Right ventricle myocardium superior (tissue), 1 donor: ENCODE results near the gene ANKS1A. TPM values are rescaled to one million over a fixed set of nuclear protein-coding genes. Genes with fewer than 3 reads are reported as not detected.

ENCODE experiments used
- ATAC-seq: fragments of 200-7000 bp; cut with Tn5 transposase; one replicate; pipeline ENCODE4 v1.9.1; 2020; ENCODE audit warnings: mild to moderate bottlenecking; ENCODE audit not compliant: poor library complexity
- DNase-seq: peaks from one replicate; pipeline ENCODE4 v3.0.0-alpha.2; 2020
- intact Hi-C: fragments of 100-400 bp; cut with DNase I; formaldehyde crosslinking; loops from one replicate; pipeline ENCODE4 v1.11.2; 2022
- total RNA-seq: library from RNA; stranded (reverse); fragmentation: NEBNext Ultra II Directional; extraction: Animal tissue kit (Norgen Biotek cat#: 25700); gene quantifications from one replicate; pipeline ENCODE4 v1.2.1, GENCODE V29; 2021
- donor health status: DM: no; HTN: yes; CAD: no; lungs with severe emphysema.

Gene ANKS1A
- total RNA-seq, 1 donor from 2014 or later, result 25.0 TPM

DNA sequence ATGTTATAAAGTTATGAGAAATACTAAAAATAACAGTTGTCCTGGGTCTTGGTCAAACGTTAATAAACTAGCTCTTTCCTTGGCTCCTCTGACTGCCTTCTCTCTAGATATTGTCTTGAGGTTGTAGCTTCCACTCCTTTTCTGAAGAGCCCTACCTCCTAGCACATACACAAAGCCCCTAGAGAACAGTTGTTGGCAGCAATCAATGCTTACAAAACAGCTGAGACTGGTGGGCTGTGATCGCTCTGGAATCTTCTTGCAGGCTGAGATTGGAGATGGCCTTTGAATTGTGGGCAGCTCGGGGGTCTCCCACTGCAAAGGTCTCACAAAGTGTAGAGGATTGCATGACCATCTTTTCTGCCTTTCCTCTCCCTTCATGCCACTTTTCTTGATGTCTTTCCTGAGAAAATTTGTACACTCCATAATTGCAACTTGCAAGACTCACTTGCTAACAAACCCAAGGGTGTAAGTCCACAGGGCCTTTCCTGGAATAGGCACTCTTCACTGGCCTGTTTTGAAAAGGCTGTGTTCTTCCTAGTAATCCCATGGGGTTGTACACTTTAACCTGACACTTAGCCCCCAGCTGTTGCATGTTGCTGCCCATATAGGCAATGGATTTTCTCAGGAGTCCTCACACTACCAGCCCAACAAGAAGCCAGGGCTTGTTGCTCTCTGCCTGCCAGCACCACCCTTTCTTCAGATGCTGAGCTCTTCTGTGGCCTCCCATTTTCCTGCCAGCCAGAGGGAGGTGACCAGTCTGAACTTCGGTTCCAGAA lies 152.2 kb downstream of the ANKS1A start:
- intact Hi-C loops, result no loop called here
- ATAC-seq, result no peak
- no peak for DNase-seq

DNA sequence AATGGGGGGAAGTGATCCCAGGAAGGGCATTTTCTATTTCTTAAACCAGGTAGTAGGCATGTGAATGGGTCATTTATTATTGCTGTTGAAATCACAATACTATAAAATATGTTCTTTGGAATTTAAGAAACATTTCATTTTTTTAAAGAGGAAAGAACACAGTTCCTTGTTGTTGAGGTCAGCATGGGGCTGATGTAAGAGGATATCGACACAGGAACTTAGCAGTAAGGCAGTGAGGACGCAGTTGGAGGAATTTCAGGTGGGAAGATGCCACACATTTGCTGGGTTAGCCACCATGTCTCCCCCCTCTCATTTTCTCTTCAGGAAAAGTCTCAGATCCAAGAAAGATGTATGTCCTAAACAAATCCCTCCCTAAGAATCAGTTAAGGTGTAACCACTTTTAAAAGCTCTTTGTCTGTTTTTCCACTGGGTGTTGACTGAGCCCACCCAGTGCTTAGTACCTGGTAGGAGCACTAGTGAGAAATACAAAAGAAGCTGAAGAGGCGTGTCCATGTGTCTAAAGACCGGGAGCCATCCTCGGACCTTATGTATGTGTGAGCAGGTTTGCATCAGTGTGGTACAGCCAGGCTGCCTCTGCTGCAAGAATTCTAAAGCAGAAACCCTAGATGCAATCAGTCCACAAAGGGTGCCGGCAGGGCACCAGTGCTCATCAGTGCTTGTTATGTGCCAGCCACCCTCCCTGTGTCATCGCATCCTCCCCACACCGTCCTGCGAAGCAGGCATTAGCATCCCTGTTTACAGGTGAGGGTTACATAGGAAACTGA lies 153.2 kb downstream of the ANKS1A start:
- intact Hi-C loops, result no loop called here
- no peak for ATAC-seq

DNA sequence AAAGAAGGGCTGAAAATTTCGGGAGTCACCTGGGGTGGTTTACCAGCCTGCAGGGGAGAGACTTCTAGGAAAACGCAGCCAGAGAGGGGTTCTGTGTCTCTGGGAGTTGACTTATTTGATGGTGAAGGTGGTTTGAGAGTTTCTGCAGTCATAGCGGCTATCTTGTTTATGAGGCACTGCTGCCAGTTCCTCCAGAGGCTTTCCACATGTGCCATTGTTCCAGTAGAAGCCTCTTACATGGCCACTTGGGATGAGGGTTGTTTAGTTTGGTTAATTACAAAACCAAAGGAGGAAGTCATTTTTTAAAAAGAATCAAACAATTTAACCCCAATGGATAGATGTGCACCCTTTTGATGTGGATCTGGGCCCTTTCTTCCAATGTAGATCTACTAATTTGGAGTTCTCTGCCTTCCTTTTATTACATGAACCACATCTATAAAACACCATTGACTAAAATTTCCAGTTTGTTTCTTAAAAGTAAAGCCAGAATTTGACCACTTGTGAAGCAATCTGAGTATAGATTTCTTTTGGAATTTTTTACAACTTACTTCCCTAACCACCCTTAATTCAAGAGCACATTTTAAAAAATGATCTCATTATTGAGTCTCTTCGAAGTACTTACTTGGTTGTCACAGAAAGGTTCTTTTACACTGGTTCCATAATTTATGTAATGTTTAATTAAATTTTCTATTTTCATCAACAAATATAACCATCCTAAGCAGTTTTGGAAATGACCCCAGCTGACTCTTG lies 154.5 kb downstream of the ANKS1A start:
- DNase-seq (no peak), ATAC-seq (no peak)
- intact Hi-C loops, result no loop called here

More for the DNA sequence above, 153.2 kb downstream of the ANKS1A start:
- no peak for DNase-seq

DNA sequence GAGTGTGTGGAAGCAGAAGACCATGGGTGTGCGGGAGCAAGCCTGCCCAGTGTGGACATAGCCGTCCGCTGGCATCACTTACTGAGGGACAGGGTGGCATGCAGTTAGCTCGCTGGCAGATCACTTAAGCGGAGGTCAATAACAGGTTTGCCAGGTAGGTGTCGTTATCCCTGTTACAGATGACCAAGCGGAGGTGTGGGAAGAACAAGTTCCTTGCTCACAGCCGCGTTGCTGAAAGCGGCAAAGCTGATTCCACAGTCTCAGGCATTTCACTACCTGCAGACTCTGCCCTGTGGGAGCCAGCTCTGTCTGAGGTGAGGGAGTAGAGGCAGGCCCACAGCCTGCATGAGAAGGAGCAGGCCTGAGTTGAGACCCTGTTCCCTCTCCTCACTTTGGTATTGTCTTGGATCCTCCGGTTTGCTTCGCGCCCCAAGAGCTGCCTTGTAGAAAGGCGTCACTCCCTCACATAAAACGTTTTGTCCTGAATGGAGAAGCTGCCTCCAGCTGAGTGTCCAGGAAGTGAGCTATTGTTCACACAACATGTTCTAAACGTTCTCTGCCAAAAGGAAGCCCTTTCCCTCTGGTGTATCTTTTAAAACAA lies 155.2 kb downstream of the ANKS1A start:
- intact Hi-C loops, result no loop called here
- ATAC-seq (peak; percentile 45), DNase-seq (no peak)

DNA sequence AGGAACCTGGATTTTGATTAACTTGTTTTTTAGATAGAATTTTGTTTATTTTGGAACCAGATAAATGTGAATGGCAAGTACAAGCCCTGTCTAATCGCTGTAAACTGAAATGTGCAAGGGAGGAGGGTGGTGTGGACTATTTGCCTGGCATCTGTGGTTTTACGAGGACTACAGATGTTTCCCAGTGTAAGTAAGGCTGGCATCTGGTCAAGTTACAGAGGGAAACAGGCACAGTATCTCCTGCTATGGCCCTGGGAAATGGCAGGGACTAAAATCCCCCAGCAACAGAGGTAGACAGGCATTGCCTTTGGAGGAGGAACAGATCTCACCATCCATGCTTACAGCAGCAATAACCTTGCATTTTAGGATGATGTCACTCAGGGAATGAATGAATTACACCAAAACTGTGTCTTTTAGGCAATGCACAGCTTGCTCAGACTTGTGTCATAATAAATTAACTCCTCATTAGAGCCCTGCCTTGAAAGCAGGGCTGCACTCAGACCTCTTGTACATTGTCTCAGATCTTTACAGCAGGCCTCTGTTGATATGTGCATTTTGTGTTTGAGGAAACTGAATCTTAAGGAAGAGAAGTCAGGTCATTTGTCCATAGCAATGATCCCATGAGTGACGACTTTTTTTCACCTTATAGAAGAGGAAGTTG lies 155.8 kb downstream of the ANKS1A start:
- ATAC-seq (no peak), DNase-seq (no peak)
- intact Hi-C loops, result no loop called here

DNA sequence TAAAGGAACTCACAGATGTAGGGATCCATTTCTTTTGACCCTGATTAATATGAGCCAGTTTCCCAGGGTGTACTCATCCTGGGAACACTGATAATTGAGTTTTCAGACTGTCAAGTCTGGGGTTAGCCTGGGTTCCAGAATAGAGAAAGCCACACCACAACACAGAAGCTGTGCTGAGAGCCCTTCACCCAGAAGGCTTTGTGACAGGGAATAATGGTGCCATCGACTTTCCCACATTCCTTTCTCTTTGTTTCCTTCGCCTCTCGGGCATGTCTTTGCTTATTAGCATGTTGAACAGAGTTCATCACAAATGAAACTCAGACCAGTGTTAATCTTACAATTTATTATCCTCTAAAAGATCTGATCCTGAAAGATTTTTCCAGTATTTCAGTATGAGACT lies 157.0 kb downstream of the ANKS1A start:
- DNase-seq, result no peak
- intact Hi-C loops, result no loop called here
- no peak for ATAC-seq

DNA sequence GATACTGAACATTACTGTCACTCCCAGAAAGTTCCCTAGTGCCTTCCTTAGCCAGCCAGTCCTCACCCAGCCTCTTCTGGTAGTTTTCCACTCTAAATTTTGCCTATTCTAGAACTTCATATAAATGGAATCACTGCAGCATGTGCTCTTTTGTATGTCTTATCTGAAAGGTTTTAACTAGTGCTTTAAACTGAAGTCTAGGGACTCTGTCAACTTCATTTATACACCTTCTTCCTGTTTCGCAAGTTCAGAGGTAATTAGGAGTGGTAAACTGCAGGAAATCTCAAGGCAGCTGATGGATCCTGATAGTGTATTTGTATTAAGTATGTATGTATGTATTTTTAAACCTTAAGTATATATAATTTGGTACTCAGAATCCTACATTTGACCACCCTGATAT lies 157.8 kb downstream of the ANKS1A start:
- intact Hi-C loops, result no loop called here
- peak; percentile 17 for ATAC-seq
- no peak for DNase-seq

DNA sequence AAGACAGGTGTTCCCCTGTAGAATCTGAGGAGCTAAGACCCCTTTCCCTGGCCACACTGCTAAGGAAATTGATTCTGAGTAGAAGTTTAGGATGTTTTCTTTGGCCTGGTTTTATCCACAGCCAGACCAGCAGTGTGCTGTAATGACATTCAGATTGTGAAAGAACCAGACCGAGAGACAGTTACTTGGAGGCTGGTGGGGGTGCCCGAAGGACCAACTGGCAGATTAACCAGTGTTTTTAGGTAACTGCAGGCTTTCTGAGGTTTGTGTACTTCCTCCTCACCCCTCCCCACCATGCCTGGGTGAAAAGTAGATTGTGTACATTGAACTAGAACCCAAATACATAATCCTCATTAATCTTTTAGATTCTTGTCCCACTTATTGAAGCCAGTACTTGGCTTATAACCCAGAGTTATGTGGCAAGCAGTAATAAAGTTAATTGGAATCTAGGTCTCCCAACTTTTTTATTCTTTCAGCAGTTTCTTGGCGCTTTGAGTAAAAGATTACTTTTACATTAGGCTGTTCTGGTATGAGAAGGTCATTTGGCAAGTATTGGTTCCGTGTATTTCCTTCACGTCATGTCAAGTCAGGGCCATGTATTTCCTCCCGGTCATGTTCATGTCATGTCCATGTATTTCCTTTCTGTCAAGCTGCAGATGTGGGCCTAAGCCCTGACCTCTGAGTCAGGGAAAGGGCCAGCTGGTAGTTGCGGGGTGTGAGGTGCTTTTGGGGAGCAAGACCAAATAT lies 158.4 kb downstream of the ANKS1A start:
- ATAC-seq, result peak; percentile 66
- no peak for DNase-seq
- intact Hi-C loops, result no loop called here

DNA sequence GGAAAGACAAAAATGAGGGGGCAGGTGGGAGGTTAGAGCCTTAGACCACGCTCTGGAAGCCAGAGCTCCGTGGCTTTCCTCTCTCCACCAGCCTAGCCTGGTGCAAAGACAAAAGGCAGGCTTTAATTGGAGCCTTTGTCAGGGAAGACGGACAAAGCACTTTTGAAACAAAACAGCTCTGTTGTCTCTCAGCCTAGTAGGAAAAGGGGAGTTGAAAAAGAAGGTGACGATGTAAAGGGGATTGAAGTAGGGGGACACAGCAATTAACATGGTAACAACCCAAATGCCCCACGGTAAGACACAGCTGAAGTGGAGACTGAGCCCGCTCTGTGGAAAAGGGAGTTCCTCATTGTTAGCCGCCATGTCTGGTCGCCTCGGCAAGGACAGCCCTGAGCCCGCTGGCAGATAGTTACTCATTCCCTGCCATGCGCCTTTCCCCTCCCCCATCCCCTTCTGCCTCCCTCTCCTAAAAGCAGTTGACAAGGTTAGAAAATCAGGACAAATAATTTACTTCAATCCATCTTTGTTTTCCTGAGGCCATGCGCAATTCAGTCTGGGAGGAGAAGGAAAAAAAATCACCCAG lies 159.1 kb downstream of the ANKS1A start:
- ATAC-seq, result no peak
- intact Hi-C loops, result no loop called here
- DNase-seq, result no peak

DNA sequence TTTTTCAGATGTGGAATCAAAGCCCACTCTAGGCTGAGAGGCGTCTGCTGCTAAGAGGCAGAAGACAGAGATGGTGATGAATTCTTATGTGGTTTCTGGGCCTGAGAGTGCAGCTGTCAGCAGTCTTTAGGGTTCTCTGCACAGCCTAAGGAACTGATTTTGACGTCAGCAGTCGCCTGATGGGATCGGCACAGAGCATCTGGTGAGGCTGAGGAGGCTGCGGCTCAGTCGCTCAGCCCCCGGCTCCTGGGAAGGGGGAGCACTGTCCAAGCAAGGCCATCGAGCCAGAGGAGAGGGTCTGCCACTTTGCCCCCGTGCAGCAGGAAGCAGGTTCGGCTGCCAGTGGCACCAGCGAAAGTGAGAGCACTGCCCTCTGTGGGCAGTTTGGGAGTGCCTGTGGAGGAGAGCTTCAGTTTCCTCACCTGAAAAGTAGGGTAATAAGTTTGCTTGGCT lies 159.6 kb downstream of the ANKS1A start:
- intact Hi-C loops, result no loop called here
- ATAC-seq (peak; percentile 25), DNase-seq (no peak)

DNA sequence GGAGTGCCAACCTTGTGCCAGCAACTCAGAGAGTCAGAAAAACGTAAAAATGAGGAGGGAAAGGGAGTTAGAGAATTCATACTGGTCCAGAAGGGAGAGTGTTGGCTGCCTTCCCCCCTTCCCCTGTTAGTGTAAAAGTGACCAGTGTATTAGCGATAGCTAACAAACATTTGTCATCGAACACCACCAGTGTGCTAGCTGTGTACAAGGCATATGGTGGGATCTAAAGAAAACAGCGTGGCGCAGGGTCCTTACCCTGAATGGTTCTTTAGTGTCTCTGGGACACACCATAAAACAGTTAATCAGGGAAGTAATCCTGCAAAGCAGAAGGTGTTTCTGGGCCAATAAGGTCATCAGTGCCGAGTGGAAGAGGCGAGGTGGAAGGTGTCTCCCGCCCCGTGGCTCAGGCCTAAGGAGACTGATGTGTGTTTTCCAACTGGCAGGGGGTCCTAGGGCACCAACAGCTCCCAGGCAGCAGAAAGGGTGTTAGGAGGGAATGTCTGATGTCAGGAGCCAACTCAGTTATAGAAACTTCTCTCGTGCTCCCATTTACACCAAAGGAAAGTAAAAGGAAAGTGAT lies 160.2 kb downstream of the ANKS1A start:
- no peak for DNase-seq
- intact Hi-C loops, result no loop called here
- ATAC-seq, result no peak

DNA sequence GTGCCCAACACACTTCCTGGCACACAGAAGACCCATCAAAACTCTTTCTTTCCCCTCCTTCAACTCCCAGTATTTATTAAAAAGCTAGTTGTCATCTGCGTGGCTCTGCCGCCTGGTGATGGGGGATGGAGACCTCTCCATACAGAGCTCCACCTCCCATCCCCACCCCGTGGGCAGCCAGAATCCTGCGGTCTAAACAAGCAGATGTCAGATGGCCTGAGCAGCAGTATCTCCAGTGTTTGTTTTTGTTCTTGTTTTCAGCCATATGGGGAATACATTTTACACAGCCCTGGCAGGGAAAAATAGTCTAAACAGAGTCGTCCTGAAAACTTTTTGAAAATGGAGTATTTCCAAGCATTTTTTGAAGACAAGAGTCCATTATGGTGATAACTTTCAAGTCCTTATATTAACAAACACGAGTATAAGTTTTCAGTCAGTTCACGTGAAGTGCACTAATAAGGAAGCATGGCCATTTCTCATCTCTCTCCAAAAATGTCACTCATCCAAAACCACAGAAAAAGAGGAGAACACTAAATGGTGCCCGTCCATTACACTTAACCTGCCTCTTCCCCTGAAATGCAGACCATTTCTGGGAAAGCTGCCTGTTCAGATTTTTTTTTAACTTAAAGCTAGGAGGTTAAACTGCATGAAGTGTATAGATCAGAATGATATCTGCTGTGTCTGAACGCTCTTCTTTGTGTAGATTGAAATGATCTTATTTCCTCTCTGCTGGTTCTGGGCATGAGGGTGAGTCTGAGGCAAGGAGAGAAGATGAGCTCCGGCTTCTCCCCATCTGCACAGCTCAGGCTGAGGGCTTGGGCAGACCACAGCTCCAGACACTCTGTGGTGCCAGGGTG lies 161.1 kb downstream of the ANKS1A start:
- DNase-seq (peak; percentile 73), ATAC-seq (peak; percentile 37)
- intact Hi-C loops, result no loop called here

DNA sequence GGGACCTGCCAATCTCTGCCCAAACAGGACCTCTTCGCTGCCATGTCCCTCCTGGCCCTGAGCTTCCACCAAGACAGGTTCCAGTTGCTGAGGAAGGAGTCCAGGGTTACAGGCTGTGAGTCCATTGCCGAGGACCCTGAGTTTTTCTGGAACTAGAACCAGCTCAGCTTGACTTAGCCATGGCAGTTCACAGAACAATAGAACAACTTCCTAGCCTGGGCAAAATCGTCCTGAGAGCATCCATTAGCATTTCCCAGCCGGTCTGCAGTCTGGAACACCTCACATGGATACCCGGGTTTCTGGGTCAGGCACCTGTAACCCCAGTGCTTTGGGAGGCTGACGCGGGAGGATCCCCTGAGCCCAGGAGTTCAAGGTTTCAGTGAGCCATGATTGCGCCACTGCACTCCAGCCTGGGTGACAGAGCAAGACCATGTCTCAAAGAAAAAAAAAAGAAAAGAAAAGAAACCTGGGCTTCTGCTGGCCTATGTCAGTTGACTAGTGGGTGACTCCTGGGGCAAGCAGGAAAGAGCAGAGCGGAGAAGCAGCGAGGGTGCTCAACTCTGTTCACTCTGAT lies 161.8 kb downstream of the ANKS1A start:
- ATAC-seq (no peak), DNase-seq (no peak)
- intact Hi-C loops, result no loop called here

DNA sequence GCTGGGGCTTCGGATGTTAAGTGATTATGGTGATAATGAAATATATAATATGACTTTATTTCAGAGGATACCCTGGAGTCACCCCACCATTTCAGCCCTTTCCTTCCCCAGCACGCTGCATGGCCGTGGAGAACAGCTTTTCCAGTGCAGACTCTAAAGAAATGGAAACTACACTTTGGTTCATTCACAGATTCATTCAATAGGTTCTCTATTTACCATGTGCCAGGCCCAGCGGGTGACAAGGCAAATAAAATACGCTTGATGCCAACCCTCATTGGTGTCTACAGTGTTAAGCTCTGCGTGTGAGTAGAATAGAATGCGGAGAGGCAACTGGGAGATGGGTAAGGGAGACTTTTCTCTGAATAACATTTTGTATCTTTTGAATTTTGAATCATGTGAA lies 162.3 kb downstream of the ANKS1A start:
- intact Hi-C loops, result no loop called here

DNA sequence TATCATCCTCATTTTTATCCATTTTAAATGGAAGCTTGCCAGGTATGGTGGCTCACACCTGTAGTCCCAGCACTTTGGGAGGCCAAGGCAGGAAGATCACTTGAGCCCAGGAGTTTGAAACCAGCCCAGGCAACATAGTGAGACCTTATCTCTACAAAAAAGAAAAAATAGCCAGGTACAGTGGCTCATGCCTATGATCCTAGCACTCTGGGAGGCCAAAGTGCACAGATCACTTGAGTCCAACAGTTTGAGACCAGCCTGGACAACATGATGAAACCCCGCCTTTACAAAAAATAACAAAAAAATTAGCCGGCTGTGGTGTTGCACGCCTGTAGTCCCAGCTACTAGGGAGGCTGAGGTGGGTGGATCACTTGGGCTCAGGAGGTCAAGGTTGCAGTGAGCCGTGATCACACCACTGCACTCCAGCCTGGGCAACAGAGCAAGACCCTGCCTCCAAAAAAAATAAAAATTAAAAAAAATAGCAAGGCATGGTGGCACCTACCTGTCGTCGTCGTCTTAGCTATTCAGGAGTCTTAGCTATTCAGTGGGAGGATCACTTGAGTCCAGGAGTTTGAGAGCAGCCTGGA lies 163.0 kb downstream of the ANKS1A start:
- intact Hi-C loops, result no loop called here
- no peak for ATAC-seq
- DNase-seq, result no peak

More for the DNA sequence above, 162.3 kb downstream of the ANKS1A start:
- ATAC-seq (no peak), DNase-seq (no peak)
